CD4-positive, alpha-beta T cell (primary cell): ENCODE results near the gene EGFR. TPM values are rescaled to one million over a fixed set of nuclear protein-coding genes. Genes with fewer than 3 reads are reported as not detected.

Experiments used
- ATAC-seq: fragments of 200-7000 bp; cut with Tn5 transposase; one replicate; pipeline ENCODE4 v1.10.0; 2022; ENCODE audit warnings: mild to moderate bottlenecking; ENCODE audit not compliant: poor library complexity
- CTCF ChIA-PET: fragments of 350-600 bp; sonication (Branson Sonifier 250); formaldehyde crosslinking; loops from one replicate; lab custom pipeline; 2021; ENCODE audit warnings: antibody characterized with exemption, inconsistent platforms; lab: Charles Lee
- POLR2A ChIA-PET: fragments of 350-600 bp; sonication (Branson Sonifier 250); formaldehyde crosslinking; loops from one replicate; lab custom pipeline; 2021; ENCODE audit warnings: antibody characterized with exemption, inconsistent platforms; lab: Charles Lee
- DNase-seq, 14 experiments: peaks; one replicate each; pipeline ENCODE4 v3.0.0-alpha.2; 2013 to 2020; ENCODE audit warnings: mixed read lengths in 2 of 14
- H3K27ac ChIP-seq, 2 donors: one replicate each; pipeline versions ENCODE4 v1.5.1 to v1.7.0; 2013; ENCODE audit warnings: low read length in 2 of 2, low read depth in 1 of 2, mild to moderate bottlenecking in 1 of 2
- H3K27me3 ChIP-seq, 2 experiments: 1 replicate in 1 of 2; 2 replicates in 1 of 2; pipeline versions ENCODE4 v1.6.1 to v1.7.0; 2013; ENCODE audit warnings: low read length in 2 of 2, control low read depth in 1 of 2, mild to moderate bottlenecking in 1 of 2, moderate library complexity in 1 of 2; ENCODE audit not compliant: insufficient read depth in 2 of 2, control insufficient read depth in 1 of 2
- H3K36me3 ChIP-seq: one replicate; pipeline ENCODE4 v1.6.1; 2013; ENCODE audit warnings: low read length, control low read depth; ENCODE audit not compliant: insufficient read depth
- H3K4me1 ChIP-seq: one replicate; pipeline ENCODE4 v1.6.1; 2013; ENCODE audit warnings: low read length, control low read depth; ENCODE audit not compliant: insufficient read depth
- H3K4me3 ChIP-seq: one replicate; pipeline ENCODE4 v1.5.1; 2013; ENCODE audit warnings: mild to moderate bottlenecking, low read length, moderate library complexity
- H3K9me3 ChIP-seq, 2 experiments: 1 replicate in 1 of 2; 2 replicates in 1 of 2; pipeline versions ENCODE4 v1.6.1 to v1.7.0; 2013; ENCODE audit warnings: low read length in 2 of 2, mild to moderate bottlenecking in 2 of 2, control low read depth in 1 of 2, moderate library complexity in 1 of 2; ENCODE audit not compliant: control insufficient read depth in 1 of 2, insufficient read depth in 1 of 2
- H3K27ac Mint-ChIP-seq: one replicate; pipeline ENCODE4 v1.8.0; 2020; ENCODE audit warnings: mixed read lengths
- H3K27me3 Mint-ChIP-seq: one replicate; pipeline ENCODE4 v1.8.0; 2021; ENCODE audit warnings: mixed read lengths
- H3K36me3 Mint-ChIP-seq: one replicate; pipeline ENCODE4 v1.8.0; 2021; ENCODE audit warnings: low read depth, mixed read lengths
- H3K4me1 Mint-ChIP-seq: one replicate; pipeline ENCODE4 v1.8.0; 2021; ENCODE audit warnings: low read depth, mixed read lengths
- H3K4me3 Mint-ChIP-seq: one replicate; pipeline ENCODE4 v1.8.0; 2020; ENCODE audit warnings: mild to moderate bottlenecking, mixed read lengths
- H3K9me3 Mint-ChIP-seq: one replicate; pipeline ENCODE4 v1.8.0; 2020; ENCODE audit warnings: mixed read lengths
- intact Hi-C, 2 experiments: fragments of 100-400 bp; cut with DNase I in 1 of 2; cut with micrococcal nuclease in 1 of 2; formaldehyde crosslinking; loops; one replicate each; pipeline versions ENCODE4 v1.15.1 to v1.9.0; 2023 to 2025; cut with DNase I, micrococcal nuclease
- total RNA-seq, 174 experiments: library from RNA in 2 of 174; stranded (reverse) in 2 of 174; gene quantifications; one replicate each; pipeline ENCODE4 v1.2.3 and lab custom pipeline; 2021 to 2026
- TF ChIP-seq, protein P1 (sequence below): fragments of 200-600 bp; IDR thresholded peaks from one replicate; pipeline ENCODE4 v1.8.0; 2022; ENCODE audit warnings: antibody characterized with exemption, mild to moderate bottlenecking

The EGFR gene
- total RNA-seq, 2 experiments from 2014 or later = not detected

DNA sequence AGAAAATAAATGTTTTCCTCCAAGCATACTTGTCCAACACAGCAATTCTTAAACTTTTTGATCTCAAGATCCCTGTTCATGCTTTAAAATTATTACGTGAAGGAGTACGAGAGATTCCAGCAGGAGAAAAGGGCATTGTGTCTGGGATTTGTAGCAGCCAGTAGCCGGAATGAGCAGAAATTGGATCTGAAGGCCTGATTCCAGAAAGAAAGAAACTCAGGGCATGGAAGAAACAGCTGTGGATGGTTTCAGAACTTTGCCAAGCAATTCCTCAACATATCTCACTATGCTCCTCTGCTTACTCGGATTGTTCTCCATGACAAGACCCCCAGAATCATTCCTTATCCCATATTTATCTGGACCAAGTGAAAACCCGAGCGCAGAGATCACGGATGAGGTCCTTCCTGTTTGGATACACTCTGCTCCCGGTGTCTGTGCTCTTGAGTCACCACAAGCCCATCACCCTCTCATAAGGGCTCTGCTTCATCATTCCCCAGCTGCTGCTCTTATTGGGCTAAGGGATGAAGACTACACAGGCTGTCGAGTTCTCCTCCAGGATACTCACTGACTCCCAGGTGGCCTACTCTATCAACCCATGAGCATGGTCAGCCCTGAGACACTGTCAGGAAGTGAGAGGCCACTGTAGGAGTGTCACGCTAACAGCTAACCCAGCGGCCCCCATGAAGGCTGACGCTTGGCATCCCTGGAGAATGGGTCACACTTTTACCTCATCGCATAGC is 225.4 kb downstream of the EGFR start:
- no peak overlapping the region for H3K4me3 ChIP-seq
- ATAC-seq = no peak
- no peak overlapping the region for H3K27ac ChIP-seq
- intact Hi-C loops = no loop called here
- H3K4me1 Mint-ChIP-seq = no peaks in the 10 kb centered on the region
- CTCF ChIA-PET = no interaction called here
- H3K36me3 ChIP-seq = no peaks in the 10 kb centered on the region
- POLR2A ChIA-PET = no interaction called here
- H3K4me3 Mint-ChIP-seq = no peak overlapping the region
- no peaks in the 10 kb centered on the region for H3K4me1 ChIP-seq
- no peak for DNase-seq
- peaks cover 0 to 4% of the 10 kb centered on the region in 2 experiments for H3K9me3 ChIP-seq
- H3K9me3 Mint-ChIP-seq = no peaks in the 10 kb centered on the region
- H3K27me3 Mint-ChIP-seq = peaks cover 38% of the 10 kb centered on the region
- no peak overlapping the region for H3K27ac Mint-ChIP-seq
- H3K36me3 Mint-ChIP-seq = no peaks in the 10 kb centered on the region
- peaks cover 2 to 10% of the 10 kb centered on the region in 2 experiments for H3K27me3 ChIP-seq
- TF ChIP-seq, protein P1, sequence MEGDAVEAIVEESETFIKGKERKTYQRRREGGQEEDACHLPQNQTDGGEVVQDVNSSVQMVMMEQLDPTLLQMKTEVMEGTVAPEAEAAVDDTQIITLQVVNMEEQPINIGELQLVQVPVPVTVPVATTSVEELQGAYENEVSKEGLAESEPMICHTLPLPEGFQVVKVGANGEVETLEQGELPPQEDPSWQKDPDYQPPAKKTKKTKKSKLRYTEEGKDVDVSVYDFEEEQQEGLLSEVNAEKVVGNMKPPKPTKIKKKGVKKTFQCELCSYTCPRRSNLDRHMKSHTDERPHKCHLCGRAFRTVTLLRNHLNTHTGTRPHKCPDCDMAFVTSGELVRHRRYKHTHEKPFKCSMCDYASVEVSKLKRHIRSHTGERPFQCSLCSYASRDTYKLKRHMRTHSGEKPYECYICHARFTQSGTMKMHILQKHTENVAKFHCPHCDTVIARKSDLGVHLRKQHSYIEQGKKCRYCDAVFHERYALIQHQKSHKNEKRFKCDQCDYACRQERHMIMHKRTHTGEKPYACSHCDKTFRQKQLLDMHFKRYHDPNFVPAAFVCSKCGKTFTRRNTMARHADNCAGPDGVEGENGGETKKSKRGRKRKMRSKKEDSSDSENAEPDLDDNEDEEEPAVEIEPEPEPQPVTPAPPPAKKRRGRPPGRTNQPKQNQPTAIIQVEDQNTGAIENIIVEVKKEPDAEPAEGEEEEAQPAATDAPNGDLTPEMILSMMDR = no peak

DNA sequence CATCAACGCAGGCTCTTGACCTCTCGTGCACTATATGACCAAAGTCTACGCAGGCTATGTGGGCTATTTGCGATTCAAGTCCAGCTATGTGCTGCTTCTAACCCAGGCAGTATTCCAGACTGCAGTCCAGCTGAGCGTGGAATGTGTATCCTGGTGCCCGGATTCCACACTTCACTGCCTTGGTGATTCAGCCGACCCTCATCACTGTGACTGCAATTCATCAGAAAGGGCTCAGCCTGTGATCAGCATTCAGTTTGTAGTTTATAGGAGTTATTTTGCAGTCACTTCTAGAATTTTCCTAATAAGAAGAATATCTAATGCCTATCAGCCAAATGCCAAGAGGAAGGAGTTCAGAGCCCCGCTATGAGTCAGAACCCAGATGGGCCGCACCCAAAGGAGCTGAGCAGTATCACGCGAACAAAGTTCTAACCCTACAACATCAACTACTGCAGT is 226.5 kb downstream of the EGFR start:
- peaks cover 2 to 10% of the 10 kb centered on the region in 2 experiments for H3K27me3 ChIP-seq
- no peak for DNase-seq
- ChIA-PET CTCF (no interaction called here), POLR2A (no interaction called here)
- TF ChIP-seq, protein P1 = no peak
- peaks cover 36% of the 10 kb centered on the region for H3K27me3 Mint-ChIP-seq
- H3K4me3 Mint-ChIP-seq = no peak overlapping the region
- H3K9me3 Mint-ChIP-seq = no peaks in the 10 kb centered on the region
- H3K27ac ChIP-seq = no peak overlapping the region
- intact Hi-C loops = no loop called here
- no peaks in the 10 kb centered on the region for H3K4me1 ChIP-seq
- no peak for ATAC-seq
- H3K4me3 ChIP-seq = no peak overlapping the region
- no peaks in the 10 kb centered on the region for H3K36me3 Mint-ChIP-seq
- no peaks in the 10 kb centered on the region for H3K36me3 ChIP-seq
- no peak overlapping the region for H3K27ac Mint-ChIP-seq
- no peaks in the 10 kb centered on the region for H3K4me1 Mint-ChIP-seq
- no peaks in the 10 kb centered on the region for H3K9me3 ChIP-seq

- Mint-ChIP-seq H3K4me3 (no peak overlapping the region), H3K27me3 (peaks cover 39% of the 10 kb centered on the region), H3K27ac (no peak overlapping the region), H3K4me1 (no peaks in the 10 kb centered on the region), H3K9me3 (no peaks in the 10 kb centered on the region), H3K36me3 (no peaks in the 10 kb centered on the region)
- intact Hi-C loops = no loop called here
- peaks cover 2 to 14% of the 10 kb centered on the region in 2 experiments for H3K27me3 ChIP-seq
- ChIA-PET POLR2A (no interaction called here), CTCF (no interaction called here)
- H3K4me1 ChIP-seq = no peaks in the 10 kb centered on the region
- H3K9me3 ChIP-seq = no peaks in the 10 kb centered on the region
- H3K27ac ChIP-seq = no peak overlapping the region
- DNase-seq (no peak), ATAC-seq (no peak)
- no peaks in the 10 kb centered on the region for H3K36me3 ChIP-seq
- TF ChIP-seq, protein P1 = no peak
- H3K4me3 ChIP-seq = no peak overlapping the region
Observed at GRCh38 chr7:55246171-55246570, 227.4 kb downstream of the EGFR start.
